WERI-Rb-1 (cell line): ENCODE data around the gene TSPAN33.

Experiments
- DNase-seq: peaks from one replicate; pipeline ENCODE4 v3.0.0-alpha.2; 2020
- H3K27ac ChIP-seq: fragments of 250-450 bp; sonication (Bioruptor Pico); 2 replicates; pipeline ENCODE4 v1.5.1; 2020; ENCODE audit warnings: mild to moderate bottlenecking, moderate library complexity
- H3K27me3 ChIP-seq: fragments of 250-450 bp; sonication (Bioruptor Pico); 2 replicates; pipeline ENCODE4 v1.5.1; 2021; ENCODE audit warnings: mild to moderate bottlenecking, low read depth, moderate library complexity; ENCODE audit not compliant: insufficient read depth, severe bottlenecking
- H3K36me3 ChIP-seq: fragments of 250-450 bp; sonication (Bioruptor Pico); 2 replicates; pipeline ENCODE4 v1.5.1; 2020; ENCODE audit warnings: mild to moderate bottlenecking, moderate library complexity
- H3K4me3 ChIP-seq: 2 replicates; pipeline ENCODE4 v1.5.1; 2011; ENCODE audit warnings: low read depth, mild to moderate bottlenecking, control low read depth, low read length
- H3K9me3 ChIP-seq: fragments of 250-450 bp; sonication (Bioruptor Pico); 2 replicates; pipeline ENCODE4 v1.5.1; 2021; ENCODE audit warnings: mild to moderate bottlenecking, moderate library complexity; ENCODE audit not compliant: severe bottlenecking
- TF ChIP-seq, protein P1 (sequence below): IDR thresholded peaks from 2 replicates; pipeline ENCODE4 v1.5.1; 2011; ENCODE audit warnings: low read depth, mild to moderate bottlenecking, control low read depth, inconsistent platforms, low read length

Gene TSPAN33

DNA sequence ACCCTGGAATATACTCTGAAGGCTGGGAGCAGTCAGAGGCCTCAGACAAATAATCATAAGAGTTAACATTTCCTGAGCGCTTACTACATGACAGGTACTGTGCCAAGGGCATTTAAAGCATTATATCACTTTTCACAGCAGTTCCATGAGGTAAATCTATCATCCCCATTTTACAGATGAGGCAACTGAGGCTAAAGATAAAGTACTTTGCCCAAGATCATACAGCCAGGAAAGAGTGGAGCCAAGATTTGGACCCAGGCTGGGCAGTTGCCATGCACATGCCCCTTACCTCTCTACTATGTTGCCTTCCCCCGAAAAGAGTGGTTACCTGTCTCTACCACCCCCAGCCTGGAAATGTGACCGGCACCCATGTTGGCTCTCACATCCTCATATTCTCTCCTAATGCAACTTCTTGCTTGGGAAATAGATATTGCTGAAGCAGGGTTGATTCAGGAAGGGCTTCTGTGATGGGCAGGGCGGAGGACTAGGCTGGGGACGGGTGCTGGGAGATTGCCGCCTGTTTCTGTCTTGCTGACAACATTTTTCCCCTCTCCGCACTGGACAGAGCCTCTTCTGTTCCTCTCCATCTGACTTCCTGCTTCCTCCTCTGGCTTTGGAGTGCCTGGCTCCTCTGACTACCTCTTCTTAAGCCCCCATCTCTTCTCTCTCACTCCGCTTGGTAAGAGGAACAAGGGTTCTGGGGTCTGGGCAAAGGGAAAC, 57.7 kb downstream of the TSPAN33 start:
- no peak for DNase-seq
- no peaks in the 10 kb centered on the region for H3K27me3 ChIP-seq
- TF ChIP-seq, protein P1, sequence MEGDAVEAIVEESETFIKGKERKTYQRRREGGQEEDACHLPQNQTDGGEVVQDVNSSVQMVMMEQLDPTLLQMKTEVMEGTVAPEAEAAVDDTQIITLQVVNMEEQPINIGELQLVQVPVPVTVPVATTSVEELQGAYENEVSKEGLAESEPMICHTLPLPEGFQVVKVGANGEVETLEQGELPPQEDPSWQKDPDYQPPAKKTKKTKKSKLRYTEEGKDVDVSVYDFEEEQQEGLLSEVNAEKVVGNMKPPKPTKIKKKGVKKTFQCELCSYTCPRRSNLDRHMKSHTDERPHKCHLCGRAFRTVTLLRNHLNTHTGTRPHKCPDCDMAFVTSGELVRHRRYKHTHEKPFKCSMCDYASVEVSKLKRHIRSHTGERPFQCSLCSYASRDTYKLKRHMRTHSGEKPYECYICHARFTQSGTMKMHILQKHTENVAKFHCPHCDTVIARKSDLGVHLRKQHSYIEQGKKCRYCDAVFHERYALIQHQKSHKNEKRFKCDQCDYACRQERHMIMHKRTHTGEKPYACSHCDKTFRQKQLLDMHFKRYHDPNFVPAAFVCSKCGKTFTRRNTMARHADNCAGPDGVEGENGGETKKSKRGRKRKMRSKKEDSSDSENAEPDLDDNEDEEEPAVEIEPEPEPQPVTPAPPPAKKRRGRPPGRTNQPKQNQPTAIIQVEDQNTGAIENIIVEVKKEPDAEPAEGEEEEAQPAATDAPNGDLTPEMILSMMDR = no peak
- H3K36me3 ChIP-seq = no peaks in the 10 kb centered on the region; the same call in 1 of the 2 replicates
- no peak overlapping the region for H3K4me3 ChIP-seq
- no peak overlapping the region for H3K27ac ChIP-seq
- H3K9me3 ChIP-seq = no peaks in the 10 kb centered on the region

DNA sequence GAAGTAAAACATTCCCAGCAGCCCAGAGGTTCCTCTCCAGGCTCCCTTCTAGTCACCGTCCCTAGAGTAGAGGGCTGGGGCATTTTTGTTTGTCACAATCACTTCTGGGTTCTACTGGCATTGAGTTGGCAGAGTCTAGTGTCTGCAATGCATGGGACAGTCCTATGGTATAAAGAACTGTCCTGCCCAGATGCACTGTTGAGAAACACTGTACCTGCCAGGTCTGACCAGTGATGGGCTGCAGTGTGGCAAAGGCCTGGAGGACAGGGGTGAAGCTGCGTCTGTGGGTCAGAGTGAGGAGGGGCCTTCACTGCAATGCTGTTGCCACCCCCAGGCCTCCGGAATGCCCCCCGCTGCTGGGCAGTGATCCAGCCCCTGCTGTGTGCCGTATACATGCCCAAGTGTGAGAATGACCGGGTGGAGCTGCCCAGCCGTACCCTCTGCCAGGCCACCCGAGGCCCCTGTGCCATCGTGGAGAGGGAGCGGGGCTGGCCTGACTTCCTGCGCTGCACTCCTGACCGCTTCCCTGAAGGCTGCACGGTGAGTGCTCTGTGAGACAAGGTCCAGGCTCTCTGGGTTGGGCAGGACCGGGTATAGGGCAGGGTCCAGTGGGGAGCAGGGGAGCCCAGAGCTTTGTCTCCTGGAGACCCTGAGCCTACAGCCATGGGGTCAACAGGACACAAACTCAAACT, 58.7 kb downstream of the TSPAN33 start:
- TF ChIP-seq, protein P1 = no peak
- DNase-seq = no peak
- Histone ChIP-seq H3K36me3 (no peaks in the 10 kb centered on the region; the same call in 1 of the 2 replicates), H3K9me3 (no peaks in the 10 kb centered on the region), H3K27me3 (no peaks in the 10 kb centered on the region), H3K4me3 (no peak overlapping the region), H3K27ac (no peak overlapping the region)

DNA sequence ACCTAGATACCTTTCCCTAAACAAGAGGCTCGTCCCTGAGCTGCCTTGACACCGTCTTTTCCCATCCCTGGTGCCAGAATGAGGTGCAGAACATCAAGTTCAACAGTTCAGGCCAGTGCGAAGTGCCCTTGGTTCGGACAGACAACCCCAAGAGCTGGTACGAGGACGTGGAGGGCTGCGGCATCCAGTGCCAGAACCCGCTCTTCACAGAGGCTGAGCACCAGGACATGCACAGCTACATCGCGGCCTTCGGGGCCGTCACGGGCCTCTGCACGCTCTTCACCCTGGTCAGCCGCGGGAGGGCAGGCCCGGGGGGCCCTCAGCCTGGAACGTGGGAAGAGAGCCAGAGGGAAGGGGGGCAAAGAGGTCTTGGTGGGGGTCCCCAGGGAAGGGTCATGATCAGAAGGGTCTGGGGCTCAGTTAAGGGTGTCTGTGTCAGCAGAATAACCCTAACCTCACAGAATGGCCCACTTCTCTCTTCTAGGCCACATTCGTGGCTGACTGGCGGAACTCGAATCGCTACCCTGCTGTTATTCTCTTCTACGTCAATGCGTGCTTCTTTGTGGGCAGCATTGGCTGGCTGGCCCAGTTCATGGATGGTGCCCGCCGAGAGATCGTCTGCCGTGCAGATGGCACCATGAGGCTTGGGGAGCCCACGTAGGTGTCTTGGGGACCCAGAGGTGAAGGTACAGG, 60.8 kb downstream of the TSPAN33 start:
- TF ChIP-seq, protein P1 = no peak
- H3K27ac ChIP-seq = no peak overlapping the region
- no peaks in the 10 kb centered on the region for H3K9me3 ChIP-seq
- no peak for DNase-seq
- H3K27me3 ChIP-seq = no peaks in the 10 kb centered on the region
- H3K36me3 ChIP-seq = peaks cover 2% of the 10 kb centered on the region
- no peak overlapping the region for H3K4me3 ChIP-seq

GRCh38 chr7:129205987-129206785, 61.7 kb downstream of the TSPAN33 start:
- no peak for DNase-seq
- Histone ChIP-seq H3K27ac (no peak overlapping the region), H3K27me3 (no peaks in the 10 kb centered on the region), H3K36me3 (peaks cover 11% of the 10 kb centered on the region), H3K9me3 (no peaks in the 10 kb centered on the region), H3K4me3 (no peak overlapping the region)
- TF ChIP-seq, protein P1 = no peak

DNA sequence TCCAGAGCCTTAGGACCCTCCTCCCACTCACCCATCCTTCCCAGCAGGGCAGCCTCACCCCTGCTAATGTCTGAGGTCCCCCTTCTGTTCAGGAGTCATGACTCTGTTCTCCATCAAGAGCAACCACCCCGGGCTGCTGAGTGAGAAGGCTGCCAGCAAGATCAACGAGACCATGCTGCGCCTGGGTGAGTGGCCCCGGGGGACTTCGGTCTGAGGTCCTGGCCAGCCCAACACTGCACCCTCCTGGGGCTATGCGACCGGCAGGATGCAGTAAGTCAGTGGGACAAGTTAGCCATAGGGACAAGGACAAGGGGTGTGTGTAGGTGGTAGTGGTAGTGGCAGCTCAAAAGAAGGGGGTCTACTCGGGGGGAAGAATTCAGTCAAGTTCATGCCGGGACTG, 64.2 kb downstream of the TSPAN33 start:
- H3K9me3 ChIP-seq = no peaks in the 10 kb centered on the region
- DNase-seq = no peak
- no peak overlapping the region for H3K4me3 ChIP-seq
- TF ChIP-seq, protein P1 = no peak
- no peak overlapping the region for H3K27ac ChIP-seq
- H3K27me3 ChIP-seq = no peaks in the 10 kb centered on the region
- H3K36me3 ChIP-seq = peaks cover 23% of the 10 kb centered on the region
